Measurements from ENCODE around the gene PPP1R2. TPM values are rescaled to one million over a fixed set of nuclear protein-coding genes. Genes with fewer than 3 reads are reported as not detected.
"Not testable (repeated sequence)": the region's sequence is repeated elsewhere in the genome, so short reads cannot be mapped to it uniquely, and the experiment has no call there.

Gene PPP1R2
- total RNA-seq, 1 experiment from 2014 or later = 248 TPM

DNA sequence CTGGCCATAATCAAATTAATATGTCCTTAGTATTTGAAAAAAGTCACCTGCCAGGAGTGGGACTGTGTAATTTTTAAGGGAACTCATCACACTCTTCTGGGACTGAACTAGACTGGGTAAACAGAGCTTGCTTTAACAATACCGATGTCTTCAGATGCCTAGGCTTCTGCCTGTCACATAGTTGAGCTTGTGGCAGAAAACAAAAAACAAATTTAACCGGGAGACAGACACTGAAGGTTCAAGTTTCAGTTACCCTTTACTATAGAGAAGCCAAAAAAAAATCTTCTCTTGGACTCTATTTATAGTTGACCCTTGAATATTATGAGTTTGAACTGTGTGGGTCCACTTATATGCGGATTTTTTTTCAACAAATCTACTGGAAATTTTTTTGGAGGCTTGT lies 10.8 kb downstream of the PPP1R2 start:
- no peaks in the 10 kb centered on the region for H3K27me3 ChIP-seq (ENCODE audit: low read length)
- H2AFZ ChIP-seq (ENCODE audit: low read length) = no peak overlapping the region
- no peak overlapping the region for H3K4me2 ChIP-seq (ENCODE audit: low read depth, low read length, poor library complexity, severe bottlenecking)
- H3K9me2 ChIP-seq (replicated peaks; ENCODE audit: insufficient read depth, low read length) = no peaks in the 10 kb centered on the region
- H3K9me3 ChIP-seq (ENCODE audit: low read length) = no peaks in the 10 kb centered on the region
- peaks cover 37% of the 10 kb centered on the region for H4K20me1 ChIP-seq (ENCODE audit: insufficient read depth, low read depth, low read length)
- H3K36me3 ChIP-seq (ENCODE audit: insufficient read depth, low read length) = peaks cover 7% of the 10 kb centered on the region; the same call in 1 of the 2 replicates
- H3K4me1 ChIP-seq (ENCODE audit: low read length) = peaks cover 38% of the 10 kb centered on the region
- no peak overlapping the region for H3K4me3 ChIP-seq (ENCODE audit: low read length)
- peaks cover 95% of the 10 kb centered on the region for H3K79me2 ChIP-seq (ENCODE audit: low read length)
- no peak overlapping the region for H3K9ac ChIP-seq (ENCODE audit: low read length)
- no peak overlapping the region for H3K27ac ChIP-seq (ENCODE audit: low read length)
- no peak for DNase-seq

DNA sequence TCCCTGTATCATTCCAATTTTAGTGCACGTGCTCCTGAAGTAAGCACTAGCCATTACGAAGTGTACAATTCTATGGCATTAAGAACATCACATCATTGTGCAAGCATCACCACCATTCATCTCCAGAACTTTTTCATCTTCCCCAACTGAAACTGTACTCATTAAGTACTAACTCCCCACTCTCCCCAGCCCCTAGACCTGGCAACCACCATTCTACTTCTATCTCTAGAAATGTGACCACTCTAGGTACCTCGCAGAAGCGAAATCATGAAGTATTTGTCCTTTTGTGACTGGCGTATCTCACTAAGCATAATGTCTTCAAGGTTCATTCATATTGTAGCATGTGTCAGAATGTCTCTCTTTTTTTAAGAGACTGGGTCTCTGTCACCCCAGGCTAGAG lies 11.4 kb downstream of the PPP1R2 start:
- H2AFZ ChIP-seq (ENCODE audit: low read length) = no peak overlapping the region
- H3K9me3 ChIP-seq (ENCODE audit: low read length) = no peaks in the 10 kb centered on the region
- H3K9me2 ChIP-seq (replicated peaks; ENCODE audit: insufficient read depth, low read length) = no peaks in the 10 kb centered on the region
- H3K79me2 ChIP-seq (ENCODE audit: low read length) = peaks cover 89% of the 10 kb centered on the region
- peaks cover 37% of the 10 kb centered on the region for H4K20me1 ChIP-seq (ENCODE audit: insufficient read depth, low read depth, low read length)
- H3K9ac ChIP-seq (ENCODE audit: low read length) = no peak overlapping the region
- no peak for DNase-seq
- no peaks in the 10 kb centered on the region for H3K27me3 ChIP-seq (ENCODE audit: low read length)
- peaks cover 7% of the 10 kb centered on the region; the same call in 1 of the 2 replicates for H3K36me3 ChIP-seq (ENCODE audit: insufficient read depth, low read length)
- no peak overlapping the region for H3K4me3 ChIP-seq (ENCODE audit: low read length)
- H3K27ac ChIP-seq (ENCODE audit: low read length) = no peak overlapping the region
- peaks cover 35% of the 10 kb centered on the region for H3K4me1 ChIP-seq (ENCODE audit: low read length)
- no peak overlapping the region for H3K4me2 ChIP-seq (ENCODE audit: low read depth, low read length, poor library complexity, severe bottlenecking)

DNA sequence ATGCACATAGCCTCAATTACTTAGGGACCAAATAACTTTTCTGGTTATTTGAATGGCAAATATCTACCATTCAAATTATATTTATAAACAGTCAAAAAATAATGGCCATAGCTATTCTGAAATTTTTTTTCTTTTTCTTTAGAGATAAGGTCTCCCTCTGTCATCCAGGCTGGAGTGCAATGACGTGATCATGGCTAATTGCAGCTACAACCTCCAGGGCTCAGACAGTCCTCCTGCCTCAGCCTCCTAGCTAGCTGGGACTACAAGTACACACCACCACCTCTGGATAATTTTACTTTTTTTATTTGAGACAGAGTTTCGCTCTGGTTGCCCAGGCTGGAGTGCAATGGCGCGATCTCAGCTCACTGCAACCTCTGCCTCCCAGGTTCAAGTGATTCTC lies 16.6 kb downstream of the PPP1R2 start:
- no peak overlapping the region for H2AFZ ChIP-seq (ENCODE audit: low read length)
- H3K4me1 ChIP-seq (ENCODE audit: low read length) = peaks cover 26% of the 10 kb centered on the region
- peaks cover 77% of the 10 kb centered on the region for H3K79me2 ChIP-seq (ENCODE audit: low read length)
- no peak overlapping the region for H3K4me3 ChIP-seq (ENCODE audit: low read length)
- no peak for DNase-seq
- no peaks in the 10 kb centered on the region for H3K9me2 ChIP-seq (replicated peaks; ENCODE audit: insufficient read depth, low read length)
- no peak overlapping the region for H3K27ac ChIP-seq (ENCODE audit: low read length)
- H3K4me2 ChIP-seq (ENCODE audit: low read depth, low read length, poor library complexity, severe bottlenecking) = no peak overlapping the region
- H3K27me3 ChIP-seq (ENCODE audit: low read length) = no peaks in the 10 kb centered on the region
- peaks cover 6% of the 10 kb centered on the region for H4K20me1 ChIP-seq (ENCODE audit: insufficient read depth, low read depth, low read length)
- peaks cover 18% of the 10 kb centered on the region; the same call in 1 of the 2 replicates for H3K36me3 ChIP-seq (ENCODE audit: insufficient read depth, low read length)
- no peaks in the 10 kb centered on the region for H3K9me3 ChIP-seq (ENCODE audit: low read length)
- H3K9ac ChIP-seq (ENCODE audit: low read length) = no peak overlapping the region

DNA sequence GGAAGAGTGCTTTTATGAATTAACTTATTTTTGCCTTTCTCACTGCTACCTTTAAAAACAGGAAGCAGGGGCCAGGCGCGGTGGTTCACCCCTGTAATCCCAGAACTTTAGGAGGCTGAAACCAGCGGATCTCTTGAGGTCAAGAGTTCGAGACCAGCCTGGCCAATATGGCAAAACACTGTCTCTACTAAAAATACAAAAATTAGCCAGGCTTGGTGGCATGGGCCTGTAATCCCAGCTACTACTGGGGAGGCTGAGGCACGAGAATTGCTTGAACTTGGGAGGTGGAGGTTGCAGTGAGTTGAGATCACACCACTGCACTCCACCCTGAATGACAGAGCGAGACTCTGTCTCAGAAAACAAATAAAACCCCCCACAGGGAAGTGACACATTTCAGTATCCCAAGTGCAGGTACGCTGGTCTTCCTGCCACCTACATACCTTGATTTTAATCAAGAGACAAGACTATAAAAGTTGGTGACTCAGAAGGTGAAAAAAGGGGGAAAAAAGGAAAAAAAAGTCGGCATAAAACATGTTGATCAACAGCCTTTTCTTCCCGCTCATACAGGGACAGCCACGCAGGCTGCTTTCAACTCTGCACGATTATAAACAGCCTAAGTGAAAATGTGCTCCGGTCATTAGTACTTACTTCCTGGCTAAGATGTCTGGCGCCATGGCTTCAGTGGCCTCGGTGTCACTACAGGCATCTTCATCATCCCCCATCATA lies 18.8 kb downstream of the PPP1R2 start:
- no peaks in the 10 kb centered on the region for H3K9me3 ChIP-seq (ENCODE audit: low read length)
- no peaks in the 10 kb centered on the region for H3K9me2 ChIP-seq (replicated peaks; ENCODE audit: insufficient read depth, low read length)
- H4K20me1 ChIP-seq (ENCODE audit: insufficient read depth, low read depth, low read length) = no peaks in the 10 kb centered on the region
- no peak overlapping the region for H3K4me2 ChIP-seq (ENCODE audit: low read depth, low read length, poor library complexity, severe bottlenecking)
- H3K79me2 ChIP-seq (ENCODE audit: low read length) = peaks cover 72% of the 10 kb centered on the region
- DNase-seq = no peak
- H3K4me3 ChIP-seq (ENCODE audit: low read length) = no peak overlapping the region
- no peak overlapping the region for H3K27ac ChIP-seq (ENCODE audit: low read length)
- H3K9ac ChIP-seq (ENCODE audit: low read length) = no peak overlapping the region
- H3K27me3 ChIP-seq (ENCODE audit: low read length) = no peaks in the 10 kb centered on the region
- H3K4me1 ChIP-seq (ENCODE audit: low read length) = peaks cover 26% of the 10 kb centered on the region
- no peak overlapping the region for H2AFZ ChIP-seq (ENCODE audit: low read length)
- H3K36me3 ChIP-seq (ENCODE audit: insufficient read depth, low read length) = peaks cover 14% of the 10 kb centered on the region; the same call in 1 of the 2 replicates

DNA sequence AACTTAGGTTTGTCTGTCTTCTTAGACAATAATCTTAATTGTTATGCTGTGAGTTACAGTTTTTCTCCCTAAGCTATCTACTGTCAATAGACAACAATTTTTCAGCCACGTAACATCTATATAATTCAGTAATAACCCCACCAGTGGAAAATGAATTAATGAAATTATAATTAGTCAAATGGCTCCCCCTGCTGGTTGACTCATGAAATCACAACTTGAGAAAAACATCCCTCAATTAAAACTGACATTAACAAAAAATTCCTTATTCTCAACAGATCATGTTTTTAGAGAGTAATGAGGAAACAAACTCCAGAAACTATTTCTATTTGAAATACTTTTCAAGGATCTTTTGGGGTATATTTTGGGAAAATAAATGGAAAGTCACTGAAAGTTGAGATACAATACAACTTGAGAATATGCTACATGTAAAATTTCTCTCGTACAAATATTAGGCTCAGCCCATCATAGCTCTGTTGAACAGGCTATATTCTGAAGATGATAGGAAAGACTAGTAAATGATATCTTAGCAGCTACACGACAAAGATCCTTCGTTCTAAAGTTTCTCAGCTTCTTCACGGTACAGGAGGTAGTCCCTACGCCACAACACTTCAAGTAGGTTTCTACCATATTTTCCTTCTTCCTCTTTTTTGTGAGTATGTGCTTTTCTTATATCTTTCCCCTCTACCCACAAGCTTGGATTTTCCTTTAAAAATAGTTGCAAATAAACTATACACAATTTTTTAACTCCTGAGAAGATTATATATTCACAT lies 20.7 kb downstream of the PPP1R2 start:
- peaks cover 26% of the 10 kb centered on the region for H3K4me1 ChIP-seq (ENCODE audit: low read length)
- no peaks in the 10 kb centered on the region for H3K27me3 ChIP-seq (ENCODE audit: low read length)
- H3K9me2 ChIP-seq (replicated peaks; ENCODE audit: insufficient read depth, low read length) = no peaks in the 10 kb centered on the region
- H3K4me3 ChIP-seq (ENCODE audit: low read length) = peak overlapping the region; percentile 17; the same call in 1 of the 2 replicates
- H2AFZ ChIP-seq (ENCODE audit: low read length) = no peak overlapping the region
- no peaks in the 10 kb centered on the region for H3K9me3 ChIP-seq (ENCODE audit: low read length)
- H3K4me2 ChIP-seq (ENCODE audit: low read depth, low read length, poor library complexity, severe bottlenecking) = peak overlapping the region; percentile 56
- H4K20me1 ChIP-seq (ENCODE audit: insufficient read depth, low read depth, low read length) = no peaks in the 10 kb centered on the region
- peaks cover 66% of the 10 kb centered on the region for H3K79me2 ChIP-seq (ENCODE audit: low read length)
- peak overlapping the region; percentile 3 for H3K9ac ChIP-seq (ENCODE audit: low read length)
- peak overlapping the region; percentile 59 for H3K27ac ChIP-seq (ENCODE audit: low read length)
- H3K36me3 ChIP-seq (ENCODE audit: insufficient read depth, low read length) = peaks cover 21% of the 10 kb centered on the region; the same call in 1 of the 2 replicates
- peak; percentile 79 for DNase-seq

DNA sequence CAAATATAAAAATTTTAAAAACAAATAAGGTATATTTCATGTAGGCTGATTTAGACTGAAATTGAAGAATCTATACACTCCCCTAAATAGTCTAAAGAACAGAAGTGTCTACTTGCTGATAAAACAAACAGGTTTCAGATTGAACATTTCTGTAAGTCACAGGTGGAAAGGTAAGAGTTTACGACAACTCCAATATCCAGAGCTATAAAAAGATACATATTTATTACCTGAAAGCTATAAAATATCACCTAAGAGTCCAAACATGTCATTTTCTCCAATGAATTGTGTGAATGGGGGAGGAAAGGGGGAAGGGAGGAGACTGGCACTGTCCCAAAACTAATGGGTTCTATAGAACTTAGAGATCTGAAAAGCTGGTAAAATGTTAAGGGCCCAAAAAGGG lies 26.1 kb downstream of the PPP1R2 start:
- Histone ChIP-seq H3K36me3 (ENCODE audit: insufficient read depth, low read length) (peaks cover 58% of the 10 kb centered on the region), H3K9ac (ENCODE audit: low read length) (no peak overlapping the region), H3K27ac (ENCODE audit: low read length) (no peak overlapping the region)

DNA sequence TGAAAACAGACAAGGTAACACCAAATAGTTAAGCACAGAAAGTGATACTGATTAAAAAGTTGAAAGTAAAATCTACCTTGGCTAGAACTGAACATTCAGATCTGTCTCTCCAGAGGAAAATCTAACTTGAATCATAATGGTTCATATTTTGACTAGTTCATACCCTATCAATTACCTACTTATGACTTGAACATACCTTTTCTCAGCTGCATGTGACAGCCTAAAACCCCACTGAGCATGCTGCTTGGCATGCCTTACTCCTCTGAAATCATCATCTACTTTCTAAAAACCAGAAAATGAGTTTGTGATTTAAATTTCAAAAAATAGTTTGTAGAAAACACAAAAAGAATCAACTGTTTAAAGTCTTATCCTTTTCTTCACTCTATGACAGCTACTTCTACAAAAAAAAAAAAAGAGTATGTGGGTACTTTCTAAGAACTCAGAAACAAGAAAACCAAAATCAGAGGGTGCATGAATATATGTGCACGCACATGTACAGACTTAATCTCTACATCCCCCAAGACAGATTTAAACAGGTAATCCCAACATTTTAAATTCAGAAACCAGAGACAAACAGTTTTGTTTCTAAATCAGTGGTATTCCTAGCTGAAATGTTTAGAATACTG lies 28.4 kb downstream of the PPP1R2 start:
- not testable (repeated sequence) for H4K20me1 ChIP-seq (ENCODE audit: insufficient read depth, low read depth, low read length); H2AFZ ChIP-seq (ENCODE audit: low read length); H3K4me1 ChIP-seq (ENCODE audit: low read length); H3K4me3 ChIP-seq (ENCODE audit: low read length); H3K27ac ChIP-seq (ENCODE audit: low read length); H3K9ac ChIP-seq (ENCODE audit: low read length); H3K4me2 ChIP-seq (ENCODE audit: low read depth, low read length, poor library complexity, severe bottlenecking); H3K27me3 ChIP-seq (ENCODE audit: low read length); H3K9me3 ChIP-seq (ENCODE audit: low read length); H3K9me2 ChIP-seq (replicated peaks; ENCODE audit: insufficient read depth, low read length)
- DNase-seq = peak; percentile 33
- H3K79me2 ChIP-seq (ENCODE audit: low read length) = peaks cover 19% of the 10 kb centered on the region
- peaks cover 62% of the 10 kb centered on the region for H3K36me3 ChIP-seq (ENCODE audit: insufficient read depth, low read length)

More for the DNA sequence above, 26.1 kb downstream of the PPP1R2 start:
- no peaks in the 10 kb centered on the region for H4K20me1 ChIP-seq (ENCODE audit: insufficient read depth, low read depth, low read length)
- H3K79me2 ChIP-seq (ENCODE audit: low read length) = peaks cover 40% of the 10 kb centered on the region
- no peak overlapping the region for H3K4me2 ChIP-seq (ENCODE audit: low read depth, low read length, poor library complexity, severe bottlenecking)
- no peaks in the 10 kb centered on the region for H3K27me3 ChIP-seq (ENCODE audit: low read length)
- H3K4me1 ChIP-seq (ENCODE audit: low read length) = peaks cover 4% of the 10 kb centered on the region
- H3K4me3 ChIP-seq (ENCODE audit: low read length) = no peak overlapping the region
- no peaks in the 10 kb centered on the region for H3K9me3 ChIP-seq (ENCODE audit: low read length)
- no peaks in the 10 kb centered on the region for H3K9me2 ChIP-seq (replicated peaks; ENCODE audit: insufficient read depth, low read length)
- no peak for DNase-seq
- H2AFZ ChIP-seq (ENCODE audit: low read length) = no peak overlapping the region

DNA sequence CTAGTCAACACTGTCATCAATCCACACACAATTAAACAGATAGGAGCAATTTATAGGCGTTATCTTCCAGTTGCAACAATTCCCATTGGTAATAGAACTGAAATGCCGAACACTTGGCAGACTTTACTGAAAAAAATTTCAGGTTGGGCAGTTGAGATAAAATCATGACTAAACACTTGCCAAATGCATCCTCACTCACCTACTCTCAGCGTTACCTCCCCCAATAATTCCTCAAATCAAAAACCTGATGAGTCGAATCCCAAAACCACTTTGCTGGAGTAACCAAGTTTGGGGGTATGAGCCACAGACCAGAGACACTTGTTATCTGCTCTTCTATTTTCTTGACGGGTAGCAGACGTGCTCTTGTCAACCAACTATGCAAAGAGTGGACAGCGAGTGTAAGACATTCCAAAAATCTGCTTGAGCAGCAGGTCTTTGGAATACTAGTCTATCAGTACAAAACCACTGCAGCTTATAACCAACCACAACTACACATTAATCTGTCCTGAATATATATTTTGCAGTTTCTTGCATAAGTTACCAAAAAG lies 30.3 kb downstream of the PPP1R2 start:
- DNase-seq = peak; percentile 27
- Histone ChIP-seq H2AFZ (ENCODE audit: low read length) (no peak overlapping the region), H3K27ac (ENCODE audit: low read length) (no peak overlapping the region), H3K9me3 (ENCODE audit: low read length) (no peaks in the 10 kb centered on the region), H3K4me2 (ENCODE audit: low read depth, low read length, poor library complexity, severe bottlenecking) (no peak overlapping the region), H3K9me2 (replicated peaks; ENCODE audit: insufficient read depth, low read length) (no peaks in the 10 kb centered on the region), H3K9ac (ENCODE audit: low read length) (no peak overlapping the region), H3K4me1 (ENCODE audit: low read length) (no peaks in the 10 kb centered on the region), H3K27me3 (ENCODE audit: low read length) (no peaks in the 10 kb centered on the region), H3K4me3 (ENCODE audit: low read length) (no peak overlapping the region), H4K20me1 (ENCODE audit: insufficient read depth, low read depth, low read length) (no peaks in the 10 kb centered on the region), H3K79me2 (ENCODE audit: low read length) (peaks cover 10% of the 10 kb centered on the region), H3K36me3 (ENCODE audit: insufficient read depth, low read length) (peaks cover 54% of the 10 kb centered on the region)

All from Karpas-422 (cell line).